ENCODE data around the gene SLC1A4. TPM values are rescaled to one million over a fixed set of nuclear protein-coding genes. Genes with fewer than 3 reads are reported as not detected.
"Not testable (repeated sequence)": the region's sequence is repeated elsewhere in the genome, so short reads cannot be mapped to it uniquely, and the experiment has no call there.

The SLC1A4 gene
- total RNA-seq, 1 donor: 7.8 TPM

DNA sequence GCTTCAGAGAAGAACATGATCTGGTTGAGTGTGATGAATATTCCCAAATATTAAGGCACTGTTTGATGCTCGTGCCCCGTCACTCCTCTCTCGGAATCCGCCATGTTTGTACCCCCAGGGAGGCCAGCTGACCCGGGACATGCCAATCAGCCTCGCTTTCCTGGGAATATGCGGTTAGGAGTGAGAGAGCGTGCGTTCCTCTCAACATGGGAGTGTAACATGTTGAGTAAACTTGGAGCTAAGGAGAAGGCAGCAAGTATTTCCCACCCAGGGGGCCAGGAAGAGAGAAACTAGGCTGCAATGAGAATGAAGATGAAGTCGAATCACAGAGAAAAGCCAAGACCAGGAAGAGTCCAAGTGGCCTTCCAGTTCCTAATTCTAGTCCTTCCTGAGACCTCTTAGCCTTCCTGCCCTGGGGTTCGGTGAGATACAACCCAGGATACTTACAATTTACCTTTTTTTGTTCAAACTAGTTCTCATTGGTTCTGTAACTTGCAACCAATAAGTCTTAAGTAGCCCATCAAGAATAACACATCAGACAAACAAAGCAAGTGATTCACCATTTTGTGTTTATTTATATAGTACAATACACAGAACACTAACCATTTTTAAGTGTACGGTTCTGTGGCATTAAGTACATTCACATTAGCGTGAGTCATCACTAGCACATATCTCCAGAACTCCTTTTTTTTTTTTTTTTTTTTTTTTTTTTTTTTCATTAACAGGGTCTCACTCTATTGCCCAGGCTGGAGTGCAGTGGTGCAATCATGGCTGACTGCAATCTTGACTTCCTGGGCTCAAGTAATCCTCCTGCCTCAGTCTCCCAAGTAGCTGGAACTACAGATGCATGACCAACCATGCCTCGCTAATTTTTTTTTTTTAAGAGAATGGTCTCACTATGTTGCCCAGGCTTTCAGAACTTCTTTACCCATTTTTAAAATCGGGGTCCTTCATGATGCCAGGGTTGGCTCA lies 36.4 kb upstream of the SLC1A4 start:
- H3K4me3 ChIP-seq (ENCODE audit: low read depth, low read length): no peak overlapping the region
- TF ChIP-seq, protein P1, sequence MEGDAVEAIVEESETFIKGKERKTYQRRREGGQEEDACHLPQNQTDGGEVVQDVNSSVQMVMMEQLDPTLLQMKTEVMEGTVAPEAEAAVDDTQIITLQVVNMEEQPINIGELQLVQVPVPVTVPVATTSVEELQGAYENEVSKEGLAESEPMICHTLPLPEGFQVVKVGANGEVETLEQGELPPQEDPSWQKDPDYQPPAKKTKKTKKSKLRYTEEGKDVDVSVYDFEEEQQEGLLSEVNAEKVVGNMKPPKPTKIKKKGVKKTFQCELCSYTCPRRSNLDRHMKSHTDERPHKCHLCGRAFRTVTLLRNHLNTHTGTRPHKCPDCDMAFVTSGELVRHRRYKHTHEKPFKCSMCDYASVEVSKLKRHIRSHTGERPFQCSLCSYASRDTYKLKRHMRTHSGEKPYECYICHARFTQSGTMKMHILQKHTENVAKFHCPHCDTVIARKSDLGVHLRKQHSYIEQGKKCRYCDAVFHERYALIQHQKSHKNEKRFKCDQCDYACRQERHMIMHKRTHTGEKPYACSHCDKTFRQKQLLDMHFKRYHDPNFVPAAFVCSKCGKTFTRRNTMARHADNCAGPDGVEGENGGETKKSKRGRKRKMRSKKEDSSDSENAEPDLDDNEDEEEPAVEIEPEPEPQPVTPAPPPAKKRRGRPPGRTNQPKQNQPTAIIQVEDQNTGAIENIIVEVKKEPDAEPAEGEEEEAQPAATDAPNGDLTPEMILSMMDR (IDR thresholded peaks at IDR 0.05; ENCODE audit: insufficient read depth, low read depth, low read length): no peak
- DNase-seq (ENCODE audit: low read depth): peak; percentile 83

GRCh38 chr2:64955467-64955866 lies 33.7 kb upstream of the SLC1A4 start:
- no peak for DNase-seq (ENCODE audit: low read depth)
- TF ChIP-seq, protein P1 (IDR thresholded peaks at IDR 0.05; ENCODE audit: insufficient read depth, low read depth, low read length): no peak
- no peak overlapping the region for H3K4me3 ChIP-seq (ENCODE audit: low read depth, low read length)

GRCh38 chr2:64957109-64957903 lies 31.9 kb upstream of the SLC1A4 start:
- TF ChIP-seq, protein P1 (IDR thresholded peaks at IDR 0.05; ENCODE audit: insufficient read depth, low read depth, low read length): no peak
- no peak overlapping the region for H3K4me3 ChIP-seq (ENCODE audit: low read depth, low read length)
- no peak for DNase-seq (ENCODE audit: low read depth)

DNA sequence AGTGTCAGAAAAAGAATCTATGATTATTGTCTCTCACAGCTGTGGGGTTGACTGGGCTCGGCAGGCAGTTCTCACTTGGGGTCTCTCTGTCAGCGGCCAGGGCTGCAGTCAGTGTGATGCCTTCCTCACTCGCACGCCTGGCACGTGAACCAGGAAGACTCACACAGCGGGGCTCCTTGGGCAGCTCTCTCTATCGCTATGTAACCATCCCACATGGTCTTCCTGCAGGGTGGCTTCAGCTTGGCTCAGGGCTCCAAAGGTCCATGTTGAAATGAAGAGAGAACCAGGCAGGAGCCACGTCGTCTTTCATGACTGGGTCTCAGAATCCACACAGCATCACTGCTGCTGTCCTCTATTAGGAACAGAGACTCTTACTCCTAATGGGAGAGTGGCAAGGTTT lies 30.6 kb upstream of the SLC1A4 start:
- DNase-seq (ENCODE audit: low read depth): no peak
- TF ChIP-seq, protein P1 (IDR thresholded peaks at IDR 0.05; ENCODE audit: insufficient read depth, low read depth, low read length): no peak
- no peak overlapping the region for H3K4me3 ChIP-seq (ENCODE audit: low read depth, low read length)

DNA sequence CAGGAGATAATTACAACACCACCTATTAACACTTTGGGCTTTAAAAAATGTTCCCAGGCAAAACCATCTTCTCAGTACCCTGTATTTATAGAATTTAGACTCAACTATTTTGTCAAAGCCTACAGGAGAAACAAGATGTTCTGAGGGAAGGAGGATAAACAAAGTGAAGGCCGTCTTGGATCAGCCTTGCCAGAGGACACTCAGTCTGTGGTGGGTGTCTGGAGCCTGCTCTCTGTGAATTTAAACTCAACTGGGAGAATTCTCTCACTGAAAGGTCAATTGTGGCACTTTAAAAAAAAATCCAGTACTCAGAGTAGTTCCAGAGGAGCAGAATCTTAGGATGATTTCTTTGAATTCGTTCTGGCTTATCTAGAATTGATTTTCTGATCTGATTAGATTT lies 28.4 kb upstream of the SLC1A4 start:
- no peak for DNase-seq (ENCODE audit: low read depth)
- TF ChIP-seq, protein P1 (IDR thresholded peaks at IDR 0.05; ENCODE audit: insufficient read depth, low read depth, low read length): no peak
- no peak overlapping the region for H3K4me3 ChIP-seq (ENCODE audit: low read depth, low read length)

GRCh38 chr2:64963138-64963537 lies 26.1 kb upstream of the SLC1A4 start:
- H3K4me3 ChIP-seq (ENCODE audit: low read depth, low read length); DNase-seq (ENCODE audit: low read depth): not testable (repeated sequence)

- H3K4me3 ChIP-seq (ENCODE audit: low read depth, low read length): no peak overlapping the region
- TF ChIP-seq, protein P1 (IDR thresholded peaks at IDR 0.05; ENCODE audit: insufficient read depth, low read depth, low read length): no peak
- DNase-seq (ENCODE audit: low read depth): no peak
These were observed 25.5 kb upstream of the SLC1A4 start for GRCh38 chr2:64963719-64964118.
